Activated T-helper 17 cell treated with anti-CD3 and anti-CD28 coated beads, Interleukin-2, amount 50 U/mL, for 72 hours (primary cell): ENCODE data around the gene NUP153. TPM values are rescaled to one million over a fixed set of nuclear protein-coding genes. Genes with fewer than 3 reads are reported as not detected.
"Not testable (repeated sequence)": the region's sequence is repeated elsewhere in the genome, so short reads cannot be mapped to it uniquely, and the experiment has no call there.

Experiments used
- ATAC-seq: fragments of 150-1000 bp; cut with Tn5 transposase; replicated peaks from 2 replicates; pipeline ENCODE4 v1.10.0; 2021; ENCODE audit warnings: mild to moderate bottlenecking, moderate library complexity
- H3K27ac Mint-ChIP-seq: one replicate; pipeline ENCODE4 v1.8.0; 2022; ENCODE audit warnings: mixed read lengths
- H3K27me3 Mint-ChIP-seq: one replicate; pipeline ENCODE4 v1.8.0; 2022; ENCODE audit warnings: mixed read lengths
- H3K36me3 Mint-ChIP-seq: one replicate; pipeline ENCODE4 v1.8.0; 2022; ENCODE audit warnings: low read depth, mild to moderate bottlenecking, mixed read lengths
- H3K4me1 Mint-ChIP-seq: one replicate; pipeline ENCODE4 v1.8.0; 2022; ENCODE audit warnings: mixed read lengths
- H3K4me3 Mint-ChIP-seq: one replicate; pipeline ENCODE4 v1.8.0; 2022; ENCODE audit warnings: mild to moderate bottlenecking, mixed read lengths
- H3K9me3 Mint-ChIP-seq: one replicate; pipeline ENCODE4 v1.8.0; 2022; ENCODE audit warnings: mixed read lengths
- total RNA-seq, 2 donors: library from RNA; stranded (reverse); gene quantifications; one replicate each; pipeline ENCODE4 v1.2.3, GENCODE V29; 2022

Gene NUP153
- total RNA-seq, 2 donors from 2014 or later, result 79.5 to 83.7 TPM

DNA sequence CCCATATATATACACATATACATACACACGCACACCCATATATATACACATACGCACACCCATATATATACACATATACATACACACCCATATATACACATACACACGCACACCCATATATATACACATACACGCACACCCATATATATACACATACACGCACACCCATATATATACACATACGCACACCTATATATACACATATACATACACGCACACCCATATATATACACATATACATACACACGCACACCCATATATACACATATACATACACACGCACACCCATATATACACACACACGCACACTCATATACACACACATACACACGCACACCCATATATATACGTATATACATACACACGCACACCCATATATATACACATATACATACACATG, 120.1 kb downstream of the NUP153 start:
- H3K4me1 Mint-ChIP-seq, H3K4me3 Mint-ChIP-seq, H3K27me3 Mint-ChIP-seq, H3K27ac Mint-ChIP-seq, H3K36me3 Mint-ChIP-seq, ATAC-seq, H3K9me3 Mint-ChIP-seq: not testable (repeated sequence)

DNA sequence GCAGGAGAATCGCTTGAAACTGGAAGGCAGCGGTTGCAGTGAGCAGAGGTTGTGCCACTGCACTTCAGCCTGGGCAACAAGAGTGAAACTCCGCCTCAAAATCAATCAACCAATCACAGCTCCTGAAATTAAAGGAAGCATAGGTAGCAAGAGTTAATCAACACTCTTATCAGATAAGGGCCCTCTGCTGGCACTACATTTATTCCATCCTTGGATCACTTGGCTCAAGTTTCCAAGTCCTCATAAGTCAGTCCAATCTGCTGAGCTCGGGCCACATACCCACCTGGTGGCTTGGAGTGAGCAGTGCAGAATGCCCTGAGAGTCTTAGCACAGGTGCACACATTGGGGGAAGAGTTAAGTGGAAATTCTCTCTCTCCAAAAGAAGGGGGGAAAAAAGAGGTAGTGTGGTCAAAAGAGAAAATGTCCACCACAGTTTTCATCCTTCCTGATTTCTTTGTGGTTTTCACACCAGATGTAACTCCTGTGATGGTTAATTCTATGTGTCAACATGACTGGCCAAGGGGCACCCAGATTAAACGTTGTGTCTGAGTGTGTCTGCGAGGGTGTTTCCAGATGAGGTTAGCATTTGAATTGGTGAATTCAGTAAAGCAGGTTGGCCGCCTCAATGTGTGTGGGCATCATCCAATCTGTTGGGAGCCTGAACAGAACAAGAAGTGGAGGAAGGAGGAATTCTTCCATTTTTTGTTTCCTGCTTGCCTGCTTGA, 120.8 kb downstream of the NUP153 start:
- Mint-ChIP-seq H3K36me3 (no peaks in the 10 kb centered on the region), H3K4me1 (no peaks in the 10 kb centered on the region), H3K4me3 (no peak overlapping the region), H3K9me3 (no peaks in the 10 kb centered on the region), H3K27ac (no peak overlapping the region), H3K27me3 (peaks cover 8% of the 10 kb centered on the region)
- no peak for ATAC-seq

DNA sequence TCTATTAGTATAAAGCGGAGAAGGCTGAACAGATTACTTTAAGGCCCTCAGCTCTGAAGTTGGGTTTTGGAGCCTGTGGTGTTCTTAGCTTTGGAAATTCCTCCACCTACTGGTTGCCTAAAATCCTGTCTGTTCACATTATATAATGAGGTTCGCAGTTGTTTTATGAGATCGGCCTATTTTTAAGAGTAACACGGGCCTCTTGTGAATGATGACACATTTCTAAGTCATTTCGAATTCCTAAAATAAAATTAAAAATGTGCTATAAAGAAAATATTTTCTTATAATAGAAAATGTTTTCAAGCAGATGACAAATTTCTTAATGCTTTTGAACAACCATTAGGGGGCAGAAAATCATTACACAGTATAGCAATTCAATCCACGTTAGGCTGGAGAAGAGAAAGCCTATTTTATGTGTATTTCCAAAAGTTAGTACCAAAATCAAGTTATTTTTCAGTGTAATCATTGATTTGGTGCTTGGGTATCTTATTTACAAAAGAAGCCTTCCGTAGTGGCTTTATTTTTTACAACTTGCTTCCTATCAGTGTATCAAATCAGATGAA, 122.4 kb downstream of the NUP153 start:
- no peak overlapping the region for H3K27ac Mint-ChIP-seq
- H3K4me3 Mint-ChIP-seq, result no peak overlapping the region
- H3K4me1 Mint-ChIP-seq, result no peaks in the 10 kb centered on the region
- no peaks in the 10 kb centered on the region for H3K36me3 Mint-ChIP-seq
- ATAC-seq, result peak; percentile 33
- peaks cover 9% of the 10 kb centered on the region for H3K27me3 Mint-ChIP-seq
- H3K9me3 Mint-ChIP-seq, result no peaks in the 10 kb centered on the region

DNA sequence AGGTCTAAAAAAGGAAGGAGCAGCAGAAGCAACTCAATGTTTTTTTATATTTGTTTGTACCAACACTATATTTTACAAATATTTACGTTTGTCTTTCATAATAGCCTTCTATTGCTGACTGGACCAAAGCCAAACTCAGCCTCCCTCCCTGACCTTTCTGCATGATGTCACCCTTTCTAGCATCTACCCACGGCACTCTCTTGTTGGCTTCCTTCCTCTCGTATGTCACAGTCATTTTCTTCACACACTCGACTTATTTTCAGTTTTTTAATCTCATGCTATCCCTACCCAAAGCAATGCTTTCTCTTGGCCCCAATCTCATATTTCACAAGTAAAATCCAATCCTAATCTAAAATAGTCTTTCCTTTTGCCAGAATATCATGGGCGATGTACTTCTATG, 122.9 kb downstream of the NUP153 start:
- ATAC-seq, result no peak
- Mint-ChIP-seq H3K4me1 (no peaks in the 10 kb centered on the region), H3K27me3 (peaks cover 9% of the 10 kb centered on the region), H3K36me3 (no peaks in the 10 kb centered on the region), H3K27ac (no peak overlapping the region), H3K9me3 (no peaks in the 10 kb centered on the region), H3K4me3 (no peak overlapping the region)

DNA sequence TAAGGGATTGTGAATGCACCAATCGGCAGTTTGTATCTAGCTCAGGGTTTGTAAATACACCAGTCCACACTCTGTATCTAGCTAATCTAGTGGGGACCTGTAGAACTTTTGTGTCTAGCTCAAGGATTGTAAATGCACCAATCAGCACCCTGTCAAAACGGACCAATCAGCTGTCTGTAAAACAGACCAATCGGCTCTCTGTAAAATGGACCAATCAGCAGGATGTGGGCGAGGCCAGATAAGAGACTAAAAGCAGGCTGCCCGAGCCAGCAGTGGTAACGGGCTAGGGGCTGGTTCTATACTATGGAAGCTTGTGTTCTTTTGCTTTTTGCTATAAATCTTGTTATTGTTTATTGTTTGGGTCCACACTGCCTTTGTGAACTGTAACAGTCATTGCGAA, 125.4 kb downstream of the NUP153 start:
- H3K4me1 Mint-ChIP-seq, result not testable (repeated sequence)
- H3K4me3 Mint-ChIP-seq, result peak overlapping the region; percentile 67

DNA sequence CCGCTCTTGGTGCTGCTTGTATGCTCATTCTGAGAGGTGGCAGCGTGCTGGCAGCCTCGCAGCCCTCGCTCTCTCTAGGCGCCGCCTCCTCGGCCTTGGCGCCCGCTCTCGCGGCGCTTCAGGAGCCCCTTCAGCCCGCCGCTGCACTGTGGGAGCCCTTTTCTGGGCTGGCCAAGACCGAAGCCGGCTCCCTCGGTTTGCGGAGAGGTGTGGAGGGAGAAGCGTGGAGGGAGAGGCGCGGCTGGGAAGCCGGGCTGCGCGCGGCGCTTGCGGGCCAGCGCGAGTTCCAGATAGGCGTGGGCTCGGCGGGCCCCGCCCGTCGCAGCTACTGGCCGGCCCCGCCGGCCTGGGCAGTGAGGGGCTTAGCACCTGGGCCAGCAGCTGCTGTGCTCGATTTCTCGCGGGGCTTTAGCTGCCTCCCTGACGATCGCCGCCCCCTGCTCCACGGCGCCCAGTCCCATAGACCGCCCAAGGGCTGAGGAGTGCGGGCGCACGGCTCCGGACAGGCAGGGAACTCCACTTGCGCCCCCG, 126.1 kb downstream of the NUP153 start:
- Mint-ChIP-seq H3K27me3 (peaks cover 14% of the 10 kb centered on the region), H3K4me3 (peak overlapping the region; percentile 67), H3K9me3 (no peaks in the 10 kb centered on the region), H3K36me3 (no peaks in the 10 kb centered on the region), H3K27ac (no peak overlapping the region), H3K4me1 (no peaks in the 10 kb centered on the region)
- peak; percentile 91 for ATAC-seq

More for the DNA sequence above, 125.4 kb downstream of the NUP153 start:
- not testable (repeated sequence) for ATAC-seq, H3K36me3 Mint-ChIP-seq, H3K9me3 Mint-ChIP-seq, H3K27ac Mint-ChIP-seq
- H3K27me3 Mint-ChIP-seq, result peaks cover 14% of the 10 kb centered on the region

DNA sequence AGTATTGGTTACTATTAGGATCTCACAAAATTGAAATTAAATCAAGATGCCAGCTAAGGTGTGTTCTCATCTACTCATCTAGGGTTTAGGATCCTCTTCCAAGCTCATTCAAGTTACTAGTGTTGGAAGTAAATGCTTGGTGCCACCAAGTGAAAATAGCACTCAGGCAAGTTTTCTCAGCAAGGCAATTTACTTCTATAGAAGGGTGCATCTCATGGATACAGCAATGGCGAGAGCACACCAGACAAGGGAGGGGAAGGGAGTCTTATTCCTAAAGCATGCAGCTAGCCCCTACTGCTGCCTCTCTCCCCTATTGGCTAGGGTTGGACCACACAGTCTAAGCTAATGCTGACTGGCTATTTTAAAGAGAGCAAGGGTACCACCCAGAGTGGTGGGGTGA, 129.7 kb downstream of the NUP153 start:
- no peak overlapping the region for H3K4me3 Mint-ChIP-seq
- peaks cover 25% of the 10 kb centered on the region for H3K27me3 Mint-ChIP-seq
- no peak for ATAC-seq
- H3K4me1 Mint-ChIP-seq, result no peaks in the 10 kb centered on the region
- H3K27ac Mint-ChIP-seq, result no peak overlapping the region
- no peaks in the 10 kb centered on the region for H3K9me3 Mint-ChIP-seq
- no peaks in the 10 kb centered on the region for H3K36me3 Mint-ChIP-seq

DNA sequence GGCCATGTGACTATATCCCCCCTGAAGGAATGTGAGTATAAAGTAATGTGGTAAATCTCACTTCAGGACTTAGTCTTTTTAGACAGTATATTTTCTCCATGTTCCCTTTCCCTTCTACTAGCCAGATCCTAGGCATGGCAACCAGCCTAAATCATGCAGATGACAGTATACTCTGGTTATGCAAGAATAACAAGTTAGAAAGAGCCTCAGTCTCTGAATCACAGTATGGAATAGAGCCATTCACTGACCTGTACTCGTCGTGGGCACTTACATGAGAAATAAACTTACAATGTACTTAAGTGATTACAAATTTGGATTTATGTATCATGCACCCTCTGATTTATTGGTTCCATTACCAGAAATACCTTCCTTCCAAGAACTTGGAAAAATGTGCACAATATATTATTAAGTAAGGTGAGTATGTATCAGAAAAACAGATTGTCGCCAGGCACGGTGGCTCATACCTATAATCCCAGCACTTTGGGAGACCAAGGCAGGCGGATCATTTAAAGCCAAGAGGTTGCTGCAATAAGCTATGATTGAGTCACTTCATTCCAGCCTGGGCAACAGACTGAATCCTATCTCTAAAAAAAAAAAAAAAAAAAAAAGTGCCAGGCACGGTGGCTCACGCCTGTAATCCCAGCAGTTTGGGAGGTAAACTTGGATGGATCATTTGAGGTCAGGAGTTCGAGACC, 131.7 kb downstream of the NUP153 start:
- Mint-ChIP-seq H3K36me3 (no peaks in the 10 kb centered on the region), H3K4me1 (no peaks in the 10 kb centered on the region), H3K9me3 (no peaks in the 10 kb centered on the region), H3K4me3 (no peak overlapping the region), H3K27ac (no peak overlapping the region), H3K27me3 (peaks cover 22% of the 10 kb centered on the region)
- no peak for ATAC-seq

DNA sequence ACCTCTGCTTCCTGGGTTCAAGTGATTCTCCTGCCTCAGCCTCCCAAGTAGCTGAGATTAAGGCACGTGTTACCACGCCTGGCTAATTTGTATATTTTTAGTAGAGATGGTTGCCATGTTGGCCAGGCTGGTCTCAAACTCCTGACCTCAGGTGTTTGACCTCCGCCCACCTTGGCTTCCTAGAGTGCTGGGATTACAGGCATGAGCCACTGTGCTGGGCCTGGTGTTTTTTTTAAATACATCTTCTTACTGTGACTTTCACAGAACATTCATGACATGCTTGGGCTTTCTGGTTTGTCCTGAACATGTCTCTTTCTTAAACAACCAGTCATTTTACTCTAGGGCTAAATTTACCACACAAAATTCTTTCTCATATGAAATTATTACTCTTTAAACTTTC, 141.3 kb downstream of the NUP153 start:
- no peak for ATAC-seq
- Mint-ChIP-seq H3K4me1 (no peaks in the 10 kb centered on the region), H3K9me3 (peaks cover 4% of the 10 kb centered on the region), H3K36me3 (no peaks in the 10 kb centered on the region), H3K27me3 (peaks cover 3% of the 10 kb centered on the region), H3K4me3 (no peak overlapping the region), H3K27ac (no peak overlapping the region)

Other genes with a start within 250 kb of the NUP153 start
- gene FAM8A1, start 106.6 kb downstream of the NUP153 start, total RNA-seq, result 1 to 10 TPM; 3.2 to 6.1 TPM